ENCODE results near the gene ITPR3. TPM values are rescaled to one million over a fixed set of nuclear protein-coding genes. Genes with fewer than 3 reads are reported as not detected.
A peak's percentile ranks its signal among the peaks of the same experiment; 100 is the strongest.

The ITPR3 gene
- 74.7 TPM for total RNA-seq
- long read RNA-seq, full-length matches to known transcripts = 1 of 120 reads
- long read RNA-seq, partial matches to known transcripts = 91 of 120 reads
- long read RNA-seq, other reads (novel, unspliced or antisense) = 28 of 120 reads

GRCh38 chr6:33620856-33621710, at the start of gene ITPR3:
Gene ITPR3, plus strand, starts transcription at chr6:33621322. Its CDS starts 281 bp downstream, at chr6:33621603.
- H3K36me3 ChIP-seq = no peaks in the 10 kb centered on the region
- ATAC-seq = peak; percentile 79 to 80
- peak within 1 kb of the TSS; percentile 85 for H3K4me3 ChIP-seq
- TF ChIP-seq CTCF (IDR thresholded peaks at IDR 0.05) = no peak
- DNase-seq = peak; percentile 74
- no peaks in the 10 kb centered on the region for H3K27me3 ChIP-seq (ENCODE audit: low read depth)
- peaks cover 50% of the 10 kb centered on the region for H3K4me1 ChIP-seq
- intact Hi-C loops (cut with DNase I) = no loop called here
- H3K9me3 ChIP-seq = no peaks in the 10 kb centered on the region
- H3K27ac ChIP-seq = peak within 1 kb of the TSS; percentile 96

GRCh38 chr6:33571637-33572316, 49.3 kb upstream of the ITPR3 start:
- Histone ChIP-seq H3K9me3 (no peaks in the 10 kb centered on the region), H3K4me3 (peak overlapping the region; percentile 75), H3K27ac (peak overlapping the region; percentile 86), H3K36me3 (peaks cover 35% of the 10 kb centered on the region), H3K27me3 (ENCODE audit: low read depth) (no peaks in the 10 kb centered on the region), H3K4me1 (peaks cover 10% of the 10 kb centered on the region)
- ATAC-seq (peak in 1 of 2 donors; percentile 2), DNase-seq (no peak)
- no peak for TF ChIP-seq CTCF (IDR thresholded peaks at IDR 0.05)
- intact Hi-C loops (cut with DNase I) = no loop called here

- ATAC-seq = no peak
- H3K4me3 ChIP-seq = no peak overlapping the region
- TF ChIP-seq CTCF (IDR thresholded peaks at IDR 0.05) = no peak
- H3K27ac ChIP-seq = no peak overlapping the region
- intact Hi-C loops (cut with DNase I) = no loop called here
- peaks cover 39% of the 10 kb centered on the region for H3K4me1 ChIP-seq
- no peaks in the 10 kb centered on the region for H3K27me3 ChIP-seq (ENCODE audit: low read depth)
- H3K9me3 ChIP-seq = no peaks in the 10 kb centered on the region
- H3K36me3 ChIP-seq = peaks cover 45% of the 10 kb centered on the region
- no peak for DNase-seq
Observed at GRCh38 chr6:33575211-33575610, 45.9 kb upstream of the ITPR3 start.

- DNase-seq = no peak
- no peak for ATAC-seq
- Histone ChIP-seq H3K27ac (peak overlapping the region; percentile 50), H3K36me3 (peaks cover 45% of the 10 kb centered on the region), H3K9me3 (no peaks in the 10 kb centered on the region), H3K4me3 (no peak overlapping the region), H3K27me3 (ENCODE audit: low read depth) (no peaks in the 10 kb centered on the region), H3K4me1 (peaks cover 41% of the 10 kb centered on the region)
- TF ChIP-seq CTCF (IDR thresholded peaks at IDR 0.05) = no peak
- intact Hi-C loops (cut with DNase I) = no loop called here
Observed at GRCh38 chr6:33576668-33577067, 44.5 kb upstream of the ITPR3 start.

GRCh38 chr6:33577106-33577535, 44.0 kb upstream of the ITPR3 start:
- Histone ChIP-seq H3K36me3 (peaks cover 45% of the 10 kb centered on the region), H3K9me3 (no peaks in the 10 kb centered on the region), H3K27ac (peak overlapping the region; percentile 50), H3K4me3 (no peak overlapping the region), H3K4me1 (peaks cover 37% of the 10 kb centered on the region), H3K27me3 (ENCODE audit: low read depth) (no peaks in the 10 kb centered on the region)
- intact Hi-C loops (cut with DNase I) = no loop called here
- peak; percentile 81 for DNase-seq
- TF ChIP-seq CTCF (IDR thresholded peaks at IDR 0.05) = no peak
- ATAC-seq = peak; percentile 51 to 54

Measured in lower lobe of right lung (tissue), 2 donors.